ENCODE results near the gene TFR2. TPM values are rescaled to one million over a fixed set of nuclear protein-coding genes. Genes with fewer than 3 reads are reported as not detected.

Gene TFR2
- total and polyA plus RNA-seq, 2 of the 13 experiments (the other 11 are each of a cell fraction or from before 2014, with no cell fraction given) = 36.9 to 64.2 TPM

GRCh38 chr7:100673302-100673941 lies 32.1 kb upstream of the TFR2 start, which contains the start of gene GNB2 (continued):
- no peak for TF ChIP-seq CEBPZ (IDR thresholded peaks at IDR 0.05; ENCODE audit: low read length)
- peak; percentile 22; the same call in 1 of the 2 replicates for TF ChIP-seq WIZ (CRISPR knock-in tag; IDR thresholded peaks at IDR 0.05)
- peak; percentile 34; the same call in 1 of the 2 replicates for TF ChIP-seq ZNF652 (CRISPR knock-in tag; IDR thresholded peaks at IDR 0.05; ENCODE audit: borderline replicate concordance, low read depth)
- TF ChIP-seq CREB1 (IDR thresholded peaks at IDR 0.05) = peak; percentile 84
- TF ChIP-seq CREB1 (CRISPR knock-in tag; IDR thresholded peaks at IDR 0.05) = no peak; the same call in 1 of the 2 replicates
- no peak; the same call in 1 of the 2 replicates for TF ChIP-seq ZNF773 (CRISPR knock-in tag; IDR thresholded peaks at IDR 0.05; ENCODE audit: borderline replicate concordance)
- no peak for TF ChIP-seq MTERF4 (CRISPR knock-in tag; IDR thresholded peaks at IDR 0.05)
- no peak; the same call in 1 of the 2 replicates for TF ChIP-seq ZNF24 (IDR thresholded peaks at IDR 0.05)
- peak; percentile 92 for TF ChIP-seq ZNF264 (CRISPR knock-in tag; IDR thresholded peaks at IDR 0.05)
- TF ChIP-seq ZNF558 (CRISPR knock-in tag; IDR thresholded peaks at IDR 0.05; ENCODE audit: borderline replicate concordance) = peak; percentile 16; the same call in 1 of the 2 replicates
- TF ChIP-seq RFXAP (CRISPR knock-in tag; IDR thresholded peaks at IDR 0.05; ENCODE audit: borderline replicate concordance) = peak; percentile 27; the same call in 1 of the 2 replicates
- TF ChIP-seq YEATS2 (CRISPR knock-in tag; IDR thresholded peaks at IDR 0.05; ENCODE audit: borderline replicate concordance) = peak; percentile 83; the same call in 1 of the 2 replicates
- TF ChIP-seq, protein P1, sequence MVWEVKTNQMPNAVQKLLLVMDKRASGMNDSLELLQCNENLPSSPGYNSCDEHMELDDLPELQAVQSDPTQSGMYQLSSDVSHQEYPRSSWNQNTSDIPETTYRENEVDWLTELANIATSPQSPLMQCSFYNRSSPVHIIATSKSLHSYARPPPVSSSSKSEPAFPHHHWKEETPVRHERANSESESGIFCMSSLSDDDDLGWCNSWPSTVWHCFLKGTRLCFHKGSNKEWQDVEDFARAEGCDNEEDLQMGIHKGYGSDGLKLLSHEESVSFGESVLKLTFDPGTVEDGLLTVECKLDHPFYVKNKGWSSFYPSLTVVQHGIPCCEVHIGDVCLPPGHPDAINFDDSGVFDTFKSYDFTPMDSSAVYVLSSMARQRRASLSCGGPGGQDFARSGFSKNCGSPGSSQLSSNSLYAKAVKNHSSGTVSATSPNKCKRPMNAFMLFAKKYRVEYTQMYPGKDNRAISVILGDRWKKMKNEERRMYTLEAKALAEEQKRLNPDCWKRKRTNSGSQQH (CRISPR knock-in tag; IDR thresholded peaks at IDR 0.05; ENCODE audit: low read depth) = no peak; the same call in 1 of the 2 replicates
- TF ChIP-seq, protein P2, sequence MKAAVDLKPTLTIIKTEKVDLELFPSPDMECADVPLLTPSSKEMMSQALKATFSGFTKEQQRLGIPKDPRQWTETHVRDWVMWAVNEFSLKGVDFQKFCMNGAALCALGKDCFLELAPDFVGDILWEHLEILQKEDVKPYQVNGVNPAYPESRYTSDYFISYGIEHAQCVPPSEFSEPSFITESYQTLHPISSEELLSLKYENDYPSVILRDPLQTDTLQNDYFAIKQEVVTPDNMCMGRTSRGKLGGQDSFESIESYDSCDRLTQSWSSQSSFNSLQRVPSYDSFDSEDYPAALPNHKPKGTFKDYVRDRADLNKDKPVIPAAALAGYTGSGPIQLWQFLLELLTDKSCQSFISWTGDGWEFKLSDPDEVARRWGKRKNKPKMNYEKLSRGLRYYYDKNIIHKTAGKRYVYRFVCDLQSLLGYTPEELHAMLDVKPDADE (CRISPR knock-in tag; IDR thresholded peaks at IDR 0.05) = no peak
- TF ChIP-seq, protein P3, sequence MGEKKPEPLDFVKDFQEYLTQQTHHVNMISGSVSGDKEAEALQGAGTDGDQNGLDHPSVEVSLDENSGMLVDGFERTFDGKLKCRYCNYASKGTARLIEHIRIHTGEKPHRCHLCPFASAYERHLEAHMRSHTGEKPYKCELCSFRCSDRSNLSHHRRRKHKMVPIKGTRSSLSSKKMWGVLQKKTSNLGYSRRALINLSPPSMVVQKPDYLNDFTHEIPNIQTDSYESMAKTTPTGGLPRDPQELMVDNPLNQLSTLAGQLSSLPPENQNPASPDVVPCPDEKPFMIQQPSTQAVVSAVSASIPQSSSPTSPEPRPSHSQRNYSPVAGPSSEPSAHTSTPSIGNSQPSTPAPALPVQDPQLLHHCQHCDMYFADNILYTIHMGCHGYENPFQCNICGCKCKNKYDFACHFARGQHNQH (CRISPR knock-in tag; IDR thresholded peaks at IDR 0.05) = peak; percentile 75; the same call in 1 of the 2 replicates
- peak; percentile 64; the same call in 1 of the 2 replicates for TF ChIP-seq ATF7-NPFF (CRISPR knock-in tag; IDR thresholded peaks at IDR 0.05; ENCODE audit: low read depth)
- peak; percentile 81; the same call in 1 of the 2 replicates for TF ChIP-seq ATF2 (CRISPR knock-in tag; IDR thresholded peaks at IDR 0.05)
- TF ChIP-seq KMT2B (CRISPR knock-in tag; IDR thresholded peaks at IDR 0.05) = peak; percentile 79
- no peak for TF ChIP-seq ZNF747 (CRISPR knock-in tag; IDR thresholded peaks at IDR 0.05; ENCODE audit: borderline replicate concordance)
- no peak for TF ChIP-seq SUZ12 (IDR thresholded peaks at IDR 0.05; ENCODE audit: low read depth, low read length)
